Measurements from ENCODE around the gene ABAT.
A peak's percentile ranks its signal among the peaks of the same experiment; 100 is the strongest.

Gene ABAT

GRCh38 chr16:8655184-8655717, 19.2 kb upstream of the ABAT start:
- H3K27me3 ChIP-seq (ENCODE audit: control insufficient read depth, insufficient read depth, low read length), result no peaks in the 10 kb centered on the region
- H3K4me3 ChIP-seq (ENCODE audit: low read length), result no peak overlapping the region
- H3K9me3 ChIP-seq (ENCODE audit: control insufficient read depth, low read depth, low read length), result no peaks in the 10 kb centered on the region
- no peaks in the 10 kb centered on the region for H3K36me3 ChIP-seq (ENCODE audit: control insufficient read depth, low read depth, low read length)
- H3K27ac ChIP-seq (ENCODE audit: low read length), result no peak overlapping the region
- no peaks in the 10 kb centered on the region for H3K4me1 ChIP-seq (ENCODE audit: control insufficient read depth, low read depth, low read length)
- H3K9ac ChIP-seq (ENCODE audit: low read length), result no peak overlapping the region

- Histone ChIP-seq H3K36me3 (ENCODE audit: control insufficient read depth, low read depth, low read length) (no peaks in the 10 kb centered on the region), H3K9me3 (ENCODE audit: control insufficient read depth, low read depth, low read length) (no peaks in the 10 kb centered on the region), H3K27ac (ENCODE audit: low read length) (no peak overlapping the region), H3K4me3 (ENCODE audit: low read length) (no peak overlapping the region), H3K9ac (ENCODE audit: low read length) (no peak overlapping the region), H3K4me1 (ENCODE audit: control insufficient read depth, low read depth, low read length) (no peaks in the 10 kb centered on the region), H3K27me3 (ENCODE audit: control insufficient read depth, insufficient read depth, low read length) (no peaks in the 10 kb centered on the region)
Observed at GRCh38 chr16:8656376-8656775, 18.0 kb upstream of the ABAT start.

- no peak overlapping the region for H3K27ac ChIP-seq (ENCODE audit: low read length)
- no peaks in the 10 kb centered on the region for H3K9me3 ChIP-seq (ENCODE audit: control insufficient read depth, low read depth, low read length)
- no peak overlapping the region for H3K9ac ChIP-seq (ENCODE audit: low read length)
- no peaks in the 10 kb centered on the region for H3K36me3 ChIP-seq (ENCODE audit: control insufficient read depth, low read depth, low read length)
- no peak overlapping the region for H3K4me3 ChIP-seq (ENCODE audit: low read length)
- no peaks in the 10 kb centered on the region for H3K27me3 ChIP-seq (ENCODE audit: control insufficient read depth, insufficient read depth, low read length)
- peaks cover 5% of the 10 kb centered on the region for H3K4me1 ChIP-seq (ENCODE audit: control insufficient read depth, low read depth, low read length)
Observed at GRCh38 chr16:8660841-8661301, 13.5 kb upstream of the ABAT start.

- no peaks in the 10 kb centered on the region for H3K9me3 ChIP-seq (ENCODE audit: control insufficient read depth, low read depth, low read length)
- no peak overlapping the region for H3K27ac ChIP-seq (ENCODE audit: low read length)
- no peaks in the 10 kb centered on the region for H3K27me3 ChIP-seq (ENCODE audit: control insufficient read depth, insufficient read depth, low read length)
- H3K4me3 ChIP-seq (ENCODE audit: low read length), result no peak overlapping the region
- peaks cover 5% of the 10 kb centered on the region for H3K4me1 ChIP-seq (ENCODE audit: control insufficient read depth, low read depth, low read length)
- H3K36me3 ChIP-seq (ENCODE audit: control insufficient read depth, low read depth, low read length), result no peaks in the 10 kb centered on the region
- H3K9ac ChIP-seq (ENCODE audit: low read length), result no peak overlapping the region
Observed at GRCh38 chr16:8661703-8662102, 12.7 kb upstream of the ABAT start.

- no peaks in the 10 kb centered on the region for H3K27me3 ChIP-seq (ENCODE audit: control insufficient read depth, insufficient read depth, low read length)
- no peaks in the 10 kb centered on the region for H3K9me3 ChIP-seq (ENCODE audit: control insufficient read depth, low read depth, low read length)
Observed at GRCh38 chr16:8663192-8664089, 11.0 kb upstream of the ABAT start.

GRCh38 chr16:8665529-8665928, 8.9 kb upstream of the ABAT start:
- H3K4me3 ChIP-seq (ENCODE audit: low read length), result no peak overlapping the region
- no peaks in the 10 kb centered on the region for H3K9me3 ChIP-seq (ENCODE audit: control insufficient read depth, low read depth, low read length)
- peaks cover 5% of the 10 kb centered on the region for H3K4me1 ChIP-seq (ENCODE audit: control insufficient read depth, low read depth, low read length)
- no peaks in the 10 kb centered on the region for H3K27me3 ChIP-seq (ENCODE audit: control insufficient read depth, insufficient read depth, low read length)
- no peak overlapping the region for H3K27ac ChIP-seq (ENCODE audit: low read length)
- no peaks in the 10 kb centered on the region for H3K36me3 ChIP-seq (ENCODE audit: control insufficient read depth, low read depth, low read length)
- H3K9ac ChIP-seq (ENCODE audit: low read length), result no peak overlapping the region

More at GRCh38 chr16:8663192-8664089, 11.0 kb upstream of the ABAT start:
- peaks cover 5% of the 10 kb centered on the region for H3K4me1 ChIP-seq (ENCODE audit: control insufficient read depth, low read depth, low read length)
- no peak overlapping the region for H3K4me3 ChIP-seq (ENCODE audit: low read length)
- H3K9ac ChIP-seq (ENCODE audit: low read length), result no peak overlapping the region
- H3K36me3 ChIP-seq (ENCODE audit: control insufficient read depth, low read depth, low read length), result no peaks in the 10 kb centered on the region
- H3K27ac ChIP-seq (ENCODE audit: low read length), result no peak overlapping the region

GRCh38 chr16:8667492-8667891, 6.9 kb upstream of the ABAT start:
- Histone ChIP-seq H3K27me3 (ENCODE audit: control insufficient read depth, insufficient read depth, low read length) (no peaks in the 10 kb centered on the region), H3K9me3 (ENCODE audit: control insufficient read depth, low read depth, low read length) (no peaks in the 10 kb centered on the region), H3K4me3 (ENCODE audit: low read length) (no peak overlapping the region), H3K9ac (ENCODE audit: low read length) (no peak overlapping the region), H3K4me1 (ENCODE audit: control insufficient read depth, low read depth, low read length) (peaks cover 5% of the 10 kb centered on the region), H3K36me3 (ENCODE audit: control insufficient read depth, low read depth, low read length) (no peaks in the 10 kb centered on the region), H3K27ac (ENCODE audit: low read length) (no peak overlapping the region)

GRCh38 chr16:8668113-8668512, 6.3 kb upstream of the ABAT start:
- Histone ChIP-seq H3K9ac (ENCODE audit: low read length) (no peak overlapping the region), H3K36me3 (ENCODE audit: control insufficient read depth, low read depth, low read length) (no peaks in the 10 kb centered on the region), H3K27me3 (ENCODE audit: control insufficient read depth, insufficient read depth, low read length) (peaks cover 3% of the 10 kb centered on the region), H3K9me3 (ENCODE audit: control insufficient read depth, low read depth, low read length) (no peaks in the 10 kb centered on the region), H3K4me1 (ENCODE audit: control insufficient read depth, low read depth, low read length) (peaks cover 5% of the 10 kb centered on the region), H3K4me3 (ENCODE audit: low read length) (no peak overlapping the region), H3K27ac (ENCODE audit: low read length) (no peak overlapping the region)

GRCh38 chr16:8669481-8669880, 4.9 kb upstream of the ABAT start:
- H3K9ac ChIP-seq (ENCODE audit: low read length), result no peak overlapping the region
- no peak overlapping the region for H3K27ac ChIP-seq (ENCODE audit: low read length)
- no peaks in the 10 kb centered on the region for H3K9me3 ChIP-seq (ENCODE audit: control insufficient read depth, low read depth, low read length)
- no peak overlapping the region for H3K4me3 ChIP-seq (ENCODE audit: low read length)
- peaks cover 10% of the 10 kb centered on the region for H3K4me1 ChIP-seq (ENCODE audit: control insufficient read depth, low read depth, low read length)
- H3K36me3 ChIP-seq (ENCODE audit: control insufficient read depth, low read depth, low read length), result no peaks in the 10 kb centered on the region
- peaks cover 11% of the 10 kb centered on the region for H3K27me3 ChIP-seq (ENCODE audit: control insufficient read depth, insufficient read depth, low read length)

- Histone ChIP-seq H3K27ac (ENCODE audit: low read length) (no peak overlapping the region), H3K27me3 (ENCODE audit: control insufficient read depth, insufficient read depth, low read length) (peaks cover 17% of the 10 kb centered on the region), H3K36me3 (ENCODE audit: control insufficient read depth, low read depth, low read length) (no peaks in the 10 kb centered on the region), H3K9ac (ENCODE audit: low read length) (no peak overlapping the region), H3K4me3 (ENCODE audit: low read length) (no peak overlapping the region), H3K4me1 (ENCODE audit: control insufficient read depth, low read depth, low read length) (peaks cover 13% of the 10 kb centered on the region), H3K9me3 (ENCODE audit: control insufficient read depth, low read depth, low read length) (no peaks in the 10 kb centered on the region)
Observed at GRCh38 chr16:8670014-8670560, 4.3 kb upstream of the ABAT start.

- peaks cover 9% of the 10 kb centered on the region for H3K4me1 ChIP-seq (ENCODE audit: control insufficient read depth, low read depth, low read length)
- H3K27me3 ChIP-seq (ENCODE audit: control insufficient read depth, insufficient read depth, low read length), result peaks cover 25% of the 10 kb centered on the region
- H3K4me3 ChIP-seq (ENCODE audit: low read length), result peak overlapping the region; percentile 77
Observed at GRCh38 chr16:8673611-8674412, 605 bp upstream of the ABAT start.

More at GRCh38 chr16:8673611-8674412, 605 bp upstream of the ABAT start:
- Histone ChIP-seq H3K36me3 (ENCODE audit: control insufficient read depth, low read depth, low read length) (no peaks in the 10 kb centered on the region), H3K9me3 (ENCODE audit: control insufficient read depth, low read depth, low read length) (no peaks in the 10 kb centered on the region), H3K27ac (ENCODE audit: low read length) (no peak overlapping the region), H3K9ac (ENCODE audit: low read length) (peak overlapping the region; percentile 23)

All from iPS-18a (cell line).